Stimulated activated CD4-positive, alpha-beta T cell treated with anti-CD3 and anti-CD28 coated beads, TNF-alpha, amount 100 ng/mL, for 4 hours (primary cell): ENCODE results near the gene PRSS8.

Experiments used
- DNase-seq, 3 experiments: peaks; one replicate each; pipeline ENCODE4 v3.0.0-alpha.2; 2020; ENCODE audit warnings: low read depth in 3 of 3

Gene PRSS8

DNA sequence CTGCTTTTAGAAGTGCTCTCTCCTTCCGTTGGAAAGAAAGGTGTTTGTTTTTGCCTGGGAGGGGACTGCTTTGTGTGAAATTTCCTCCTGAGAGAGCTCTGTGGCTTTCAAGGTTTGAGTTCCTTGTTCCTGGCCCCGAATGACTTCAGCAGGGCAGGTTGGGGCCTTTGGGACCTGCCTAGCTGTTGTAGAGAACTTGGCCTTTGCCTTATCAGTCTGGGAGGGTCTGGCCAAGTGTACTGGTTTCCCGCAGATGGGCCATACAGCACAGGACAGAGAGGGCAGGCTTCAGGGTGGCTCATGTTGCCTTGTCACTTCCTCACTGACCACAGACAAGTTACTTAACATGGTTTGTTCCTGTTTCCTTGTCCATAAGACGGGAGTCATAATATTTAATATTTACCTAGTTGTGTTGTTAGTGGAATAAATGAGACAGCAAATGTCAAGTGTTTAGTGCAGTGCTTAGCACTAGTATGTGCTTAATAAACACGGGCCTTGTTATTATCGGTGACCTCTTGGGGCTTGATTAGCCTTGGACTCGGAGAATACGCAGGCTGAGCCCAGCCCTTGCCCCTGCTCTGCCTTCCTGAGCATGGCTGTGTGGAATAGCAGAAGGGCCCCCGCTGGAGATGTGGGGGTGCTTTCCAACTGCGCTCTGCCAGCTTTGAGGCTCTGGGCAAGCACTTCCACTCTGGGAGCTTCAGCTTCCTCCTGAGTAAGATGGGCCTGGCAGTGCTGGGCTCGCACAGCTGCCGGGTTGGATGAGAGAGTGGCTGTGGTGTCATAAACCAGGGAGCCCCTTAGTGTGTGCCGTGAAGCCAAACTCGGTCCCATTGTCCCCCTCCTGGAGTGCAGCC is 6.6 kb downstream of the PRSS8 start:
- no peak for DNase-seq

DNA sequence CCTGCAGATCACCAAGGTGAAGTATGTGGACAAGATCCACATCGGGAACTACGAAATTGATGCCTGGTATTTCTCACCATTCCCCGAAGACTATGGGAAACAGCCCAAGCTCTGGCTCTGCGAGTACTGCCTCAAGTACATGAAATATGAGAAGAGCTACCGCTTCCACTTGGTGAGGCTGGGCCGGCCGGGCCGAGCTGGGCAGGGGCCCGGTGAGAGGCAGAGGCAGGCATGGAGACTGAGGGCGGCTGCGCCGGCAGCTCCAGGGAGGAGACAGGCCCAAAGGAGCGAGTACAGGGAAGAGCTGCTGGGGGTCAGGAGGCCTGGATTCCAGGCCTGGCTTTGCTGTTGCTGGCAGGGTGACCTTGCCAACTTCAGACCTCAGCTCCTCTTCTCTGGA is 8.3 kb downstream of the PRSS8 start:
- DNase-seq = no peak

DNA sequence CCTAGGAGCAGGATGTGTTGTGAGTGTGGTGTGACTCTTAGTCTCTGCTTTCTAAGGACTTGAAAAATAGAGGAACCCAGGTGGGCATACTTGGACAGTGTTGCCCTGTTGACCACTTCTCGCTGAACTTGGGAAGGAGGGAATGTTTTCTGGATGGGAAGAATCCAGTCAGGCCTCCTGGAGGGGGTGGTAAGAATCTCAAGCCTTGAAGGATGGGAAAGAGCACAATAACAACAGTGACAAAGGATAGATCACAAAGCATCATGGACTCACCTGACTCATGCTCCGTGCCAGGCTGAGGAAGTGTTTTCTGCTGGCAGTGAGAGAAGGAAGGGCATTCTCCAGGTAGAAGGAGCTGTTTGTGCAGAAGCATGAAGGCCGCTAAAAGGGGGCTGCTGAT is 9.7 kb downstream of the PRSS8 start:
- no peak for DNase-seq

DNA sequence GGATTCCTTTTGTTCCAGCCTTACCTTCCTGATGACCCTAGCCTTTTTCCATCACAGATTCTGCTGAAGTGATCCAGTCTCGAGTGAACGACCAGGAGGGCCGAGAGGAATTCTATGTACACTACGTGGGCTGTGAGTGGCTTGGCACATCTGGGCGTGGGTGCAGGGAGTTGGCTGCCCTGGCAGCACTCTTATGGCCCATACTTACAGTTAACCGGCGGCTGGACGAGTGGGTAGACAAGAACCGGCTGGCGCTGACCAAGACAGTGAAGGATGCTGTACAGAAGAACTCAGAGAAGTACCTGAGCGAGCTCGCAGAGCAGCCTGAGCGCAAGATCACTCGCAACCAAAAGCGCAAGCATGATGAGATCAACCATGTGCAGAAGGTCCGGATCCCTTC is 15.4 kb downstream of the PRSS8 start:
- DNase-seq = no peak

DNA sequence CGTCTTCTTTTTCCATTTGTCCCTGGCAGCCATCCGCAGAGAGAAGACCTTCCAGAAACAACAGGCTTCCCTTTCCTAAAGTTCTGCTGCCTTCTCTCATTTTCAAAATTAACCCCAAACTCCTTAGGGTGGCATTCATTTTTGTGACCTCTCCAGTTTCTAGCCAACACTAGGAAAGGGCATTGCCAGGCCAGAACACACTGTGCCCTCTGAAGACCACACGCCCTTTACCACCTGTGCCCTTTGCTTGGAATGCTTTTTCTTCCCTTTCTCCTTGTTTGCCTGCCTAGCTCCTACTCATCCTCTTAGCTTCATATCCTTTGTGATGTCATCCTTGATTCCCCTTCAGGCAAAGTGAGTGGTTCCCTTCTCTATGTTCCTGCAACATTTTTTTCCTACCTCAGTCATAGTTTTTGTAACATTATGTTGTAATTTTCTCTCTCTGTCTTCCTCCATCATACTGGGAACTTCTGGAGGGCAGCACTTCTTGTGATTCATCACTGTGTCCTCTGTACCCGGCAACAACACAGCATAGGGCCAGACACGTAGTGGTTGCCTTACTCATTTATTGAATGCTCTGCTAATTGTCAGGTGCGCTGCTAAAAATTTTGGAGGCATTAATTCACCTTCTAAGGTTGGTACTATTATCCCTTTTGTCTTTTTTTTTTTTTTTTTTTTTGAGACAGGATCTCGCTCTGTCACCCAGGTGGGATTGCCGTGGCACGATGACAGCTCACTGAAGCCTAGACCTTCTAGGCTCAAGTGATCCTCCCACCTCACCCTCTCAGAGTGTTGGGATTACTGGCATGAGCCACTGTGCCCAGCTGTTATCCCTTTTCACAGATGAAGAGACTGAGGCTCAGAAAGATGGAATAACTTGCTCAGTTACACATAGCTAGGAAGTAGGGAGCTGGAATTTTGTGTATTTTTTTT is 17.0 kb downstream of the PRSS8 start:
- no peak for DNase-seq

- peak; percentile 91 to 96 (median 94) for DNase-seq
Measured at GRCh38 chr16:31117384-31118222, 17.9 kb downstream of the PRSS8 start, which contains the start of gene KAT8. Gene KAT8, plus strand, starts transcription at chr16:31117664. Its CDS starts 18 bp downstream, at chr16:31117682.

DNA sequence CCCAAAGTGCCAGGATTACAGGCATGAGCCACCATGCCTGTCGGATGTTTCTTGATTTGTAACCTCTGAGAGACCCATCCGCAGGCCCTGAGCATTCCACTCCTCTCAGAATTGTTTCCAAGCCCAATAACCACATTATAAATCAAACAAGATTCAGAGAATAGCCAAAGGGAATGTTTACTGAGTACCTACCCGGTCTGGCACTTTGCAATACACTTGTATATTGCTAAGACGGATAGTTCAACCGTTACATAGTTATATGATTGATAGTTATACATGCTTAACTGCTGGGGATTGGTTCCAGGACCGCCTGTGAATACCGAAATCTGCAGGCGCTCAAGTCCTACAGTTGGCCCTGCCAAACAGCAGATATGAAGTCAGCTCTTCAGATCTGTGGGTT is 21.1 kb downstream of the PRSS8 start:
- no peak for DNase-seq

DNA sequence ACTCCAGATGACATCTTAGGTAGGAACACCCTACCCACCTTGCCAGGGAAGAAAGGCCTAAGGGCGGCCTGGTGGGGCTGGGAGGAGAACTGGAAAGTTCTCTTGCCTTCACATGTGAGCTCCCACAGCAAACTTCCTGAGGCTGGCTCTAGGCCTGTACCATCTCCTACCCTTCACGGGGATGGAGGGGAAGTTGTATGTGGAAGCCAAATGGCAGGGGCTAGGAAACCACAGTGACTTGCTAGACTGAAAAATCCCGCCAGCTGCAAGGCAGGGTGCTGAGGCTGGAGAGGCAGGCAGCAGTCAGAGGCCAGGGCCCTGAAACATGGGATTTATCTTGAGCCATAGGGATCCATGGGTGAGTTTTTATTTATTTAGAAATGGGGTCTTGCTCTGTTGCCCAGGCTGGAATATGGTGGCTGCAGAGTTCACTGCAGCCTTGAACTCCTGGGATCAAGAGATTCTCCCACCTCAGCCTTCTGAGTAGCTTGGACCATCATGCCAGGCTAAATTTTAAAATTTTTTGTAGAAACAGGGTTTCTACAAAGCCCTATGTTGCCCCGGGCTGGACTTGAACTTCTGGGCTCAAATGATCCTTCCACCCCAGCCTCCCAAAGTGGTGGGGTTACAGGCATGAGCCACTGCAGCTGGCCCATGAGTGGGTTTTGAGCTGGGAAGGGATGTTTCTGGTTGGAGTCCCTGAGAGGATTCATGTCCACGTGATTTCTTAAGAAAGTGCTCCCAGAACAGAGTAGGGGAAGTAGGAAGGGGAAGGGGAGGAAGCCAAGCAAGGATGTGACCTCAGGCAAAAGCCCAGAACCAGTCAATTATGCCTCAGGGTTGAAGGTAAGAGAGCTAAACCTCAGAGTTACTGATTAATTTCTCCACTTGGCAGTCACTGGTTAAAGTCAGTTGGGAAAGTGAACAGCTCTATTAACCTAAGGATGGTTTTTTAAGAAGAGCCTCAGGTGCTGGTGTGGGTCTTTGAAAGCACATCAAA is 22.1 kb downstream of the PRSS8 start:
- DNase-seq = no peak

GRCh38 chr16:31112711-31113110 is 22.8 kb downstream of the PRSS8 start:
- DNase-seq = no peak

DNA sequence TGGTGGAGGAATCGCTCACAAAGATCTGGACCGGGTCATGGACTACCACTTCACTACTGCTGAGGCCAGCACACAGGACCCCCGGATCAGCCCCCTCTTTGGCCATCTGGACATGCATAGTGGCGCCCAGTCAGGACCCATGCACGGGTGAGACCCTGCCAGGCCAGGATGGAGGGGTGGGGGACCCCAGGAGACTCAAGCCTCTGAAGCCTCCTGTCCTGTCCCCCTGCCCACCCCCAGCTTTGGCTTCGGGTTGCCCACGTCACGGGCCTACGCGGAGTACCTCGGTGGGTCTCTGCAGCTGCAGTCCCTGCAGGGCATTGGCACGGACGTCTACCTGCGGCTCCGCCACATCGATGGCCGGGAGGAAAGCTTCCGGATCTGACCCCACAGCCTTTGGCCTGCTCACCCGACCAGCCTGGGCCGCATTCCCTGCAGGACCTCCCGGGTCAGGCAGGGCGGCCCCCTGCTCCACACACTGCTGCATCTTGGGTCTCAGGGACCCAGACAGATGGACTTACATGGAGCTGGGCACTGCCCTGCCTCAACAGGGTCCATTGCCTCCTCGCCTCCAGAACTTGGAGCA is 23.6 kb downstream of the PRSS8 start:
- no peak for DNase-seq

GRCh38 chr16:31110106-31111034 is 25.2 kb downstream of the PRSS8 start:
- no peak for DNase-seq

DNA sequence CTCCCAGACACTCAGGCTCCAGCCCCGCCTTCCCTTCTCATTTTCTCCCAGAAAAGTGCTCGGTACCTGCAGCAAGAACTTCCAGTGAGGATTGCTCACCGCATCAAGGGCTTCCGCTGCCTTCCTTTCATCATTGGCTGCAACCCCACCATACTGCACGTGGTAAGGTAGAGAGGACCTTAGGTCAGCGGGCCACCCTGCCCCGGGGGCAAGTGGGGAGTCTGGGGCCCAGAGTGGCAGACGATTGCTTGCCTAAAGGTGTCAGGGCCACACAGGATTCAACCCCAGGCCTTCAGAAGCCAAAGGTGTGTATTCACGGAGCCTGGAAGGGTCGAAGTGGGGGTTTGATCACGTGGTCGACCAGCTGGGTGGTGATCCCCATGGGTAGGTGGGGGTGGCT is 25.9 kb downstream of the PRSS8 start:
- DNase-seq = no peak

DNA sequence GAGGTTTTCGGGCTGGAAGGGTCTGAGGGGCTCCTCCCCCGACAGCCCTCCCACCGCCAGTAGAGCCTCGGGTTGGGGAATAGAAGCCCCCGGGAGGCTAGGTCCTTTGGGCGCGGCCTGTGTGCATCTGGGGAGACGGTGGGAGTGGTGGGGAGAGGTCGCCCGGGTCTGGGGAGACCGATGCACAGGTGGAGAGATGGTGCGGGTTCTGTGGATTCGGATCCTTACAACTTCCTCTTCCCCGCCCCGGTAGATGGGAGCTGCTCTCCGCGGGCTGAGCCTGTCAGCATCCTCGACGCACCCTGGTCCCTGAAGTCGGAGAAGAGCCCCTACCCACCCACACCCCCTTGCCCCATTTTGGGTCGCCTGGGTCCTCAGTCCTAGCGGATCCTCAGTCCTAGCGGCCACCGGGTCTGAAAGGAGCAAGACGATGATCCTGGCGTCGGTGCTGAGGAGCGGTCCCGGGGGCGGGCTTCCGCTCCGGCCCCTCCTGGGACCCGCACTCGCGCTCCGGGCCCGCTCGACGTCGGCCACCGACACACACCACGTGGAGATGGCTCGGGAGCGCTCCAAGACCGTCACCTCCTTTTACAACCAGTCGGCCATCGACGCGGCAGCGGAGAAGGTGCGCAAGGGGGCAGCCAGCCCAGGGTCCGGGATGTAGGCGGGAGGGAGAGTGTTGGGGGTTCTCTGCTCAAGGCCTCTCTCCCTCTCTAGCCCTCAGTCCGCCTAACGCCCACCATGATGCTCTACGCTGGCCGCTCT is 26.6 kb downstream of the PRSS8 start:
- DNase-seq = no peak

- peak; percentile 41 to 66 (median 56) for DNase-seq
Measured at GRCh38 chr16:31108035-31108793, 27.3 kb downstream of the PRSS8 start, which contains the start of gene BCKDK. Gene BCKDK, plus strand, starts transcription at chr16:31108386. Its CDS starts 838 bp downstream, at chr16:31109224.

GRCh38 chr16:31107465-31107867 is 28.1 kb downstream of the PRSS8 start:
- DNase-seq = no peak

GRCh38 chr16:31106509-31107464 is 28.7 kb downstream of the PRSS8 start:
- DNase-seq = no peak
